K562 (cell line): ENCODE data around the gene UBASH3B. TPM values are rescaled to one million over a fixed set of nuclear protein-coding genes. Genes with fewer than 3 reads are reported as not detected.

Source experiments
- ATAC-seq: fragments of 200-7000 bp; cut with Tn5 transposase; 3 replicates; pipeline ENCODE4 v1.9.1; 2020; ENCODE audit warnings: moderate library complexity
- BruUV-seq: library from RNA; stranded (reverse); fragments of 400-500 nt; replicated peaks from 2 replicates; lab custom pipeline; 2021; lab: Mats Ljungman, UMichigan
- CTCF ChIA-PET: fragments of 300-600 bp; formaldehyde crosslinking; extraction: SDS; loops from one replicate; lab custom pipeline; 2021; ENCODE audit warnings: low intra/inter-chr PET ratio; lab: Yijun Ruan, JAX
- POLR2A ChIA-PET: fragments of 300-600, 350-650 bp; sonication (Branson Sonifier 250); formaldehyde crosslinking; extraction: SDS; loops from one replicate; lab custom pipeline; 2021; ENCODE audit warnings: antibody characterized with exemption, inconsistent platforms; lab: Yijun Ruan, JAX
- DNase-seq, 4 experiments: peaks; one replicate each; pipeline versions ENCODE4 v3.0.0 to v3.0.0-alpha.2; 2011 to 2018; ENCODE audit warnings: low spot score in 3 of 4, mixed read lengths in 3 of 4; ENCODE audit errors: extremely low read depth in 1 of 4
- FAIRE-seq: peaks from 2 replicates; lab custom pipeline; 2011; peaks lifted over from hg19 to GRCh38; lab: Jason Lieb, UNC
- H2AFZ ChIP-seq: 2 replicates; pipeline ENCODE4 v1.6.0; 2011; ENCODE audit warnings: low read depth, low read length, control low read depth, inconsistent platforms
- H3K27ac ChIP-seq: fragments of 200-600 bp; 3 replicates; pipeline ENCODE4 v1.8.0; 2011; ENCODE audit warnings: low read depth, mild to moderate bottlenecking, control low read depth, inconsistent platforms, low read length, moderate library complexity, mixed read lengths; ENCODE audit errors: extremely low read depth
- H3K27me3 ChIP-seq, 2 experiments: fragments of 300-600 bp in 1 of 2; 2 replicates in 1 of 2; 3 replicates in 1 of 2; pipeline versions ENCODE4 v1.6.0 to v1.8.0; 2011; ENCODE audit warnings: inconsistent platforms in 2 of 2, low read length in 2 of 2, mild to moderate bottlenecking in 1 of 2, mixed read lengths in 1 of 2, moderate library complexity in 1 of 2; ENCODE audit not compliant: control insufficient read depth in 2 of 2, insufficient read depth in 2 of 2
- H3K36me3 ChIP-seq: fragments of 300-600 bp; 3 replicates; pipeline ENCODE4 v1.8.0; 2011; ENCODE audit warnings: mild to moderate bottlenecking, low read length, inconsistent platforms; ENCODE audit not compliant: control insufficient read depth, insufficient read depth
- H3K4me1 ChIP-seq, 2 experiments: fragments of 200-600 bp in 1 of 2; replicated peaks in 1 of 2; 2 replicates in 1 of 2; 3 replicates in 1 of 2; pipeline versions ENCODE4 v1.5.1 to v1.8.0; 2011; ENCODE audit warnings: inconsistent platforms in 2 of 2, low read length in 2 of 2, mild to moderate bottlenecking in 1 of 2, mixed read lengths in 1 of 2, moderate library complexity in 1 of 2; ENCODE audit not compliant: control insufficient read depth in 2 of 2, insufficient read depth in 2 of 2
- H3K4me2 ChIP-seq: 2 replicates; pipeline ENCODE4 v1.6.1; 2011; ENCODE audit warnings: low read length, control low read depth, inconsistent platforms, mixed read lengths; ENCODE audit not compliant: insufficient read depth
- H3K4me3 ChIP-seq: fragments of 200-600 bp; sonication (generic), shearing (Covaris generic); 2 replicates; pipeline ENCODE4 v1.5.1; 2016; ENCODE audit warnings: control low read depth, inconsistent platforms
- H3K79me2 ChIP-seq: fragments of 200-600 bp; 3 replicates; pipeline ENCODE4 v1.8.0; 2011; ENCODE audit warnings: low read length, inconsistent platforms; ENCODE audit not compliant: control insufficient read depth, insufficient read depth
- H3K9ac ChIP-seq, 2 experiments: 2 replicates each; pipeline versions ENCODE4 v1.6.0 to v1.6.1; 2011; ENCODE audit warnings: low read depth in 2 of 2, low read length in 2 of 2, control low read depth in 1 of 2, inconsistent platforms in 1 of 2, mild to moderate bottlenecking in 1 of 2, mixed read lengths in 1 of 2; ENCODE audit not compliant: insufficient read depth in 1 of 2
- H3K9me1 ChIP-seq: one replicate; pipeline ENCODE4 v1.6.0; 2011; ENCODE audit warnings: inconsistent platforms, mild to moderate bottlenecking, low read length, moderate library complexity; ENCODE audit not compliant: control insufficient read depth, insufficient read depth
- H3K9me3 ChIP-seq: replicated peaks from 2 replicates; pipeline ENCODE4 v1.5.1; 2011; ENCODE audit warnings: low read depth, low read length, inconsistent platforms; ENCODE audit not compliant: control insufficient read depth, insufficient read depth
- H4K20me1 ChIP-seq: replicated peaks from 2 replicates; pipeline ENCODE4 v1.6.1; 2011; ENCODE audit warnings: low read length, inconsistent platforms, mixed read lengths; ENCODE audit not compliant: control insufficient read depth, insufficient read depth
- GTF2F1 ChIP-seq: IDR thresholded peaks from 2 replicates; pipeline ENCODE4 v1.6.1; 2011; ENCODE audit warnings: low read depth, low read length, improper control_type of control experiment
- HEY1 ChIP-seq: fragments of 250-450 bp; sonication (Bioruptor Pico); IDR thresholded peaks from 2 replicates; pipeline ENCODE4 v1.5.0; 2020; ENCODE audit warnings: mild to moderate bottlenecking, moderate library complexity, borderline replicate concordance
- JUNB ChIP-seq: fragments of 450-650 bp; formaldehyde crosslinking; conservative IDR thresholded peaks from 2 replicates; pipeline ENCODE4 v1.4.0; 2020; ENCODE audit warnings: mild to moderate bottlenecking
- KLF16 ChIP-seq: IDR thresholded peaks from 2 replicates; pipeline ENCODE4 v1.6.1; 2016; ENCODE audit warnings: antibody characterized with exemption
- MIER1 ChIP-seq: fragments of 450-650 bp; IDR thresholded peaks from 2 replicates; pipeline ENCODE4 v1.6.1; 2016; ENCODE audit warnings: antibody characterized with exemption, mild to moderate bottlenecking, low read depth
- NR2C1 ChIP-seq, 2 experiments: fragments of 450-650 bp; IDR thresholded peaks; 2 replicates each; pipeline ENCODE4 v1.6.1; 2017; ENCODE audit warnings: mild to moderate bottlenecking in 2 of 2, antibody characterized with exemption in 1 of 2, inconsistent platforms in 1 of 2, missing compliant biosample characterization in 1 of 2, missing genetic modification characterization in 1 of 2
- RFX7 ChIP-seq: fragments of 250-450 bp; sonication (Bioruptor Pico); IDR thresholded peaks from 2 replicates; pipeline ENCODE4 v1.5.1; 2021; ENCODE audit warnings: mild to moderate bottlenecking
- SAFB2 ChIP-seq: fragments of 200-400 bp; formaldehyde crosslinking; IDR thresholded peaks from 2 replicates; pipeline ENCODE4 v1.6.1; 2018; ENCODE audit warnings: borderline replicate concordance, low read length, low read depth, moderate library complexity; ENCODE audit not compliant: severe bottlenecking
- TCF3 ChIP-seq: sonication (generic); formaldehyde crosslinking; IDR thresholded peaks from 2 replicates; pipeline ENCODE4 v1.4.0; 2020; ENCODE audit warnings: mild to moderate bottlenecking, missing genetic modification reagents
- ZNF583 ChIP-seq: fragments of 250-450 bp; sonication (Bioruptor Pico); IDR thresholded peaks from 2 replicates; pipeline ENCODE4 v1.4.0; 2020
- WGBS: fragments of 100-300 bp; shearing (Covaris generic); methylation state at CpG from one replicate; pipeline ENCODE4 v1.1.6; 2016; ENCODE audit warnings: low coverage, mixed read lengths; ENCODE audit not compliant: insufficient coverage; ENCODE audit errors: missing lambda C conversion rate; 5-methylcytosine and 5-hydroxymethylcytosine counted together
- in situ Hi-C: fragments of 300-500 bp; cut with MboI; formaldehyde crosslinking; loops from 4 replicates; pipeline ENCODE4 v1.15.0; 2018; ENCODE audit warnings: inconsistent platforms, mixed read lengths
- intact Hi-C: fragments of 100-400 bp; cut with micrococcal nuclease; formaldehyde crosslinking; loops from 2 replicates; pipeline ENCODE4 v1.14.2; 2022
- polyA plus RNA-seq, 8 experiments: library from polyadenylated mRNA; depleted of rRNA in 4 of 8; stranded (reverse) in 5 of 8; unstranded in 3 of 8; fragments of >200 nt; fragmentation: Nextera tagmentation in 2 of 8; fragmentation: Illumina TruSeq in 1 of 8; extraction: Ambion mirVana in 2 of 8; extraction: Trizol in 1 of 8; gene quantifications; 2 replicates each; pipeline versions ENCODE4 v1.2.1 to v1.2.3, GENCODE V29; 2011 to 2014; ENCODE audit warnings: inconsistent platforms in 1 of 8, missing spikeins in 1 of 8
- total RNA-seq, 7 experiments: library from RNA; depleted of rRNA in 6 of 7; stranded (reverse); fragments of >200 nt in 6 of 7; fragmentation: Illumina TruSeq in 2 of 7; extraction: Trizol in 2 of 7; gene quantifications; 2 replicates each; pipeline versions ENCODE4 v1.2.1 to v1.2.3, GENCODE V29; 2011 to 2021; ENCODE audit warnings: low replicate concordance in 1 of 7
- TF ChIP-seq, protein P1 (sequence below): IDR thresholded peaks from 2 replicates; pipeline ENCODE4 v1.6.1; 2011; ENCODE audit warnings: borderline replicate concordance, low read depth, mild to moderate bottlenecking, moderate library complexity, low read length; ENCODE audit not compliant: insufficient read depth, poor library complexity, severe bottlenecking
- TF ChIP-seq, protein P2 (sequence below): fragments of 250-450 bp; sonication (Bioruptor Pico); IDR thresholded peaks from 2 replicates; pipeline ENCODE4 v1.5.0; 2021; ENCODE audit warnings: mild to moderate bottlenecking, moderate library complexity
- TF ChIP-seq, protein P3 (sequence below): fragments of 200-800 bp; sonication (Bioruptor generic); IDR thresholded peaks from 2 replicates; pipeline ENCODE4 v1.6.1; 2017; ENCODE audit warnings: missing genetic modification characterization, missing compliant biosample characterization

The UBASH3B gene
- total and polyA plus RNA-seq, 9 of the 15 experiments (the other 6 are each of a cell fraction or from before 2014, with no cell fraction given) = 0.01 to 0.31 (median 0.08) TPM; not detected in 2

DNA sequence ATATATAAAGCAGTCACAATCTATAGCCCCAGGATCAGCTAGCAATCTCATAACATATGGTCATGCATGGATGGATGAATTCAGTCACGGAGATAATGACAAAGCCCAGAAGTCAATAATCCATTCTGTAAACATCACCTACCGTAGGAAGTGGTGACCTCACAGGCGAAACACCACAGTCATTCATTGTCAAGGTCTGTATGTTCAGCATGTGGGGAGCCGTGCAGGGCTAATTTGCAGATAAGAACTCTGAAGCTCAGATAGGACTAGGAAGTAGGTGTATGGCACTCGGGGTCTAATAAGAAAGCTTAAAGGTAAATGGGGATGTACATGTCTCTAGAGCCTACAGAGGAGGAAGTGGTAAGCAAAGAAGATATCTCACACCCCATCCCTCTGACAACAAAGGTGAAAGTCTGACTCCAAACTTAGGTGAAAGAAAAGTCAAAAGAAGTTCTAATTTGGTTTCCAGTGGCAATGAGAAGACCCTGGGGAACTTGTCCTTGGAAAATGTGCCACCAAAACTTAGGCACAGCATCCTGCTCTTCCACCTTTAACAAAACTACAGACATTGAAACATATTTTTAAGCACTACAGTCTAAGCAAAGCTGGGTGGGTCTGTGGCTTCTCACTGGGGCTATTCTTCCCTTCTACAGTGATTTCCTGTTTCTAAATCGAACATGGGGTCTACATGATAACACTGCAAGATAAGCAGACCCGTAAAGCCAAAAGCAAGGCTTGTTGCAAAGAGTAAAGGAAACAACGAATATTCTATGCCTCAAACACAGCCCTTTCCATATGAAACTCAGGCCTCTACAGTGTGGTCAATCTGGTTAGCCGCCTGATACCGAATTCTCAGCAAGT, 188.0 kb downstream of the UBASH3B start:
- Histone ChIP-seq H3K4me3 (no peak overlapping the region), H3K27ac (no peak overlapping the region), H3K4me2 (no peak overlapping the region), H3K36me3 (no peaks in the 10 kb centered on the region), H3K9ac (no peak overlapping the region), H3K9me1 (no peaks in the 10 kb centered on the region), H3K27me3 (no peaks in the 10 kb centered on the region), H3K9me3 (no peaks in the 10 kb centered on the region), H3K4me1 (no peaks in the 10 kb centered on the region), H3K79me2 (no peaks in the 10 kb centered on the region), H4K20me1 (no peaks in the 10 kb centered on the region), H2AFZ (no peak overlapping the region)
- BruUV-seq = no TSS peak
- ATAC-seq (no peak), FAIRE-seq (no peak), DNase-seq (no peak)
- ChIA-PET CTCF (no interaction called here), POLR2A (interaction anchor here (0.9 kb wide), 1 partner anchor 10 kb away, joined by 3 read pairs; no protein-coding TSS in a partner anchor)
- WGBS = 1% methylated on average over 10 of the region's 10 CpGs
- intact Hi-C loops (no loop called here), in situ Hi-C loops (no loop called here)
- TF ChIP-seq GTF2F1 (no peak), HEY1 (CRISPR knock-in tag) (no peak), SAFB2 (no peak), KLF16 (no peak), TCF3 (CRISPR knock-in tag) (no peak), RFX7 (CRISPR knock-in tag) (no peak), NR2C1 (IDR thresholded peaks at IDR 0.05) (no peak), NR2C1 (tag; IDR thresholded peaks at IDR 0.05) (no peak), JUNB (no peak), MIER1 (no peak), ZNF583 (CRISPR knock-in tag) (no peak)
- TF ChIP-seq, protein P1, sequence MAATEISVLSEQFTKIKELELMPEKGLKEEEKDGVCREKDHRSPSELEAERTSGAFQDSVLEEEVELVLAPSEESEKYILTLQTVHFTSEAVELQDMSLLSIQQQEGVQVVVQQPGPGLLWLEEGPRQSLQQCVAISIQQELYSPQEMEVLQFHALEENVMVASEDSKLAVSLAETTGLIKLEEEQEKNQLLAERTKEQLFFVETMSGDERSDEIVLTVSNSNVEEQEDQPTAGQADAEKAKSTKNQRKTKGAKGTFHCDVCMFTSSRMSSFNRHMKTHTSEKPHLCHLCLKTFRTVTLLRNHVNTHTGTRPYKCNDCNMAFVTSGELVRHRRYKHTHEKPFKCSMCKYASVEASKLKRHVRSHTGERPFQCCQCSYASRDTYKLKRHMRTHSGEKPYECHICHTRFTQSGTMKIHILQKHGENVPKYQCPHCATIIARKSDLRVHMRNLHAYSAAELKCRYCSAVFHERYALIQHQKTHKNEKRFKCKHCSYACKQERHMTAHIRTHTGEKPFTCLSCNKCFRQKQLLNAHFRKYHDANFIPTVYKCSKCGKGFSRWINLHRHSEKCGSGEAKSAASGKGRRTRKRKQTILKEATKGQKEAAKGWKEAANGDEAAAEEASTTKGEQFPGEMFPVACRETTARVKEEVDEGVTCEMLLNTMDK = no peak
- TF ChIP-seq, protein P2, sequence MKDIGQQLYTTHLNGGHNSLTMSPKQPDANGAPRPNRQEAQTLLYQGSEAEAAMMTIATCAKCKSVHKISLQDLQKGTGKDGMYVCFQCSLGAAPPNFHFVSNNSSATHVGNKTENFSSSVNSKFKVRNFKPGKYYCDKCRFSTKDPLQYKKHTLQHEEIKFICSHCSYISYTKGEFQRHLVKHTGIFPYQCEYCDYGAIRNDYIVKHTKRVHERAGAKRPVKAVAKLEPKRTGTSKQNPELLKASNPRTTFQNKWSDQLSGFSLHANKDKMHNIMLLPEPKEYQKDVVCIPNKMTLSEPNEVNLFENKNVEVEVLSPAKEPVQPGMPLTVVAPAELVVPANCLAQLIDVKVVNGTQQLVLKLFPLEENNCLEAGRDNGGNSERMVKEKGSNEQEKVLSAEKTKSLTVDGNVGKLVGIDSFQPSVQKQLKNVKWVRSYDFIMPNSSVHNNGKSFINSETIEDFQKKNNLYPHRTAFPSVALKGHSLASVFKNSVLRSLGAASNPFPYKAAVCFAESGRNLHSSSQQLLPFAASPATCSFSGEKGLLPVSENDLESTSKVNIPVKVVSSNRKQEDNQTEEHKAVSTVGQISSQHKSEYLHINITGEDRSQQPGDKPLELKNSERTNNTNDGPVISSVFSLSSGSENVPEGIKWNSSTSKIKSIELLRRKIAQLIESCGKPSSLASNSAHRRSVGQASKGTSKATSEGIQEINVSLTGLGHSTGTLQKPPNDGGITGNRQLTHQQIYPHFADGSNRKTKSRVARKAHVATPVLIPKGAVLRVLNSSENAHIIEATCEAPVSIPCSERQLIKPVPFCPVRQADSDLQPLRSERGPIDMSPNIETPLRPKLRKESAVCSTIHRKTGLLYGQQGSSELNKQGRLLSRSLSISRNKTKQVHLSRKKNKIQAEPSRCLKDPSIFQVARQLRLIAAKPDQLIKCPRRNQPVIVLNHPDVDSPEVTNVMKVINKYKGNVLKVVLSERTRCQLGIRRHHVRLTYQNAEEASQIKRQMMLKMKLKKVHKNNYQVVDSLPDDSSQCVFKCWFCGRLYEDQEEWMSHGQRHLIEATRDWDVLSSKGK (CRISPR knock-in tag) = no peak
- TF ChIP-seq, protein P3, sequence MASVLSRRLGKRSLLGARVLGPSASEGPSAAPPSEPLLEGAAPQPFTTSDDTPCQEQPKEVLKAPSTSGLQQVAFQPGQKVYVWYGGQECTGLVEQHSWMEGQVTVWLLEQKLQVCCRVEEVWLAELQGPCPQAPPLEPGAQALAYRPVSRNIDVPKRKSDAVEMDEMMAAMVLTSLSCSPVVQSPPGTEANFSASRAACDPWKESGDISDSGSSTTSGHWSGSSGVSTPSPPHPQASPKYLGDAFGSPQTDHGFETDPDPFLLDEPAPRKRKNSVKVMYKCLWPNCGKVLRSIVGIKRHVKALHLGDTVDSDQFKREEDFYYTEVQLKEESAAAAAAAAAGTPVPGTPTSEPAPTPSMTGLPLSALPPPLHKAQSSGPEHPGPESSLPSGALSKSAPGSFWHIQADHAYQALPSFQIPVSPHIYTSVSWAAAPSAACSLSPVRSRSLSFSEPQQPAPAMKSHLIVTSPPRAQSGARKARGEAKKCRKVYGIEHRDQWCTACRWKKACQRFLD (CRISPR knock-in tag) = no peak
